ENCODE measurements around the gene GPRC5C. TPM values are rescaled to one million over a fixed set of nuclear protein-coding genes. Genes with fewer than 3 reads are reported as not detected.

GPRC5C gene
- total and polyA plus RNA-seq, 4 donors, result 41.9 to 81.4 (median 66.1) TPM

DNA sequence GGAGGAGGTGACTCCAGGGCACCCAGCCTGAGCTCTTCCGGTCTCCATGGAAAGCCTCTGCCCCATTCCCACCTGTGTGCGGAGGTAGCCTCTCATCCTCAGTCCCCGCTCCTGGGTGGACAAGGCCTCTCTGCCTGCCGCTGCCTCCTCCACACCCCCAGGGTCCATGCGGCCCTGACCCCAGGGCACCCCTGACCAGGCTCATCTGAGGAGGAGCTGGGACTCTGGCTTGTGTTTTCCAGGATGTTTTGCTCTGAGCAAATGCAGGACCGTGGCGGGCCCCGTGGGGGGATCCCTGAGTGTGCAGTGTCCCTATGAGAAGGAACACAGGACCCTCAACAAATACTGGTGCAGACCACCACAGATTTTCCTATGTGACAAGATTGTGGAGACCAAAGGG is 41.4 kb downstream of the GPRC5C start:
- Histone ChIP-seq H3K4me1 (ENCODE audit: control insufficient read depth in 5 of 5, insufficient read depth in 5 of 5, low read length in 5 of 5) (no peaks in the 10 kb centered on the region), H3K9me3 (ENCODE audit: control insufficient read depth in 4 of 4, insufficient read depth in 3 of 4, low read length in 3 of 4) (peaks cover 0 to 6% (median 2%) of the 10 kb centered on the region in 4 donors), H3K4me3 (no peak overlapping the region), H3K36me3 (ENCODE audit: control insufficient read depth in 4 of 4, insufficient read depth in 4 of 4, low read length in 4 of 4) (no peaks in the 10 kb centered on the region), H3K9ac (ENCODE audit: insufficient read depth in 1 of 2, low read length in 2 of 2) (no peak overlapping the region), H3K27ac (ENCODE audit: low read depth in 1 of 2, low read length in 1 of 2) (no peak overlapping the region), H3K27me3 (ENCODE audit: control insufficient read depth in 3 of 3, insufficient read depth in 3 of 3, low read length in 2 of 3) (peaks cover 0 to 7% (median 1%) of the 10 kb centered on the region in 3 donors)
- 87% methylated on average over 8 of the region's 8 CpGs for WGBS, 2 donors
- ATAC-seq (ENCODE audit: insufficient read depth, low FRiP score) (no peak), DNase-seq (no peak)
- no peak for TF ChIP-seq CTCF (IDR thresholded peaks at IDR 0.05; ENCODE audit: control extremely low read depth, extremely low read depth)

DNA sequence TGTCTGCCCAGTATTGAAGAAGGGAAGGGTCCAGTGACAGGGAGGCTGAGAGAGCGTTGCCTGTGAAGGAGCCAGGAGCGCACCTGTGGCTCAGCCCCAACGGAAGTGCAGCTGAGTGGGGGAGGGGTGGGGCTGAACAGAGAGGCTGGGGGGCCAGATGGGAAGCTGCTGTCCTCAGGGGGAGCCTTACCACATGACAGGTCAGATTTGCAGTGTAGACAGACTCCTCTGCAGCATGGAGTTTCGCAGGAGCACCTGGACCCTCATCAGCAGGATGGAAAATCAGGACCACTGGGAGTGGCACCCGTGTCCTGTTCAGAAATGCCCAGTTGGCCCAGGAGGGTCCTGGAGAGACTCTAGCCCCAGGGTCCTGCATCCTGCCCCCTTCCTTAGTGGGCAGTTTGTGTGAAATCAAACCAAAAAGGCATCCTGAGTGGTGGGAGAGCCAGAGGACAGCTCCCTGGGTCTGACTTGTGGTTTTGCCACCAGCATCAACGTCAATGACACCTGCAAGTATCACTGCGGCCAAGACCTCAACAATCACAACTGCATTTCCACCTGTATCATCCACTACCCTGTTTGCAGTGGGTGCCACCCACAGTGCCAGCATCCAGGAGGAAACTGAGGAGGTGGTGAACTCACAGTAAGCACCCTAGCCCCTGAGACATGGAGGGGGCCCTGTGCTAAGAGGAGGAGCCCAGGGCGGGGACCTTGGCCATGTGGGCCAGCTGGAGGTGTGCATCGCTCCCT is 42.3 kb downstream of the GPRC5C start:
- no peak for DNase-seq
- no peak overlapping the region for H3K27ac ChIP-seq (ENCODE audit: low read depth in 1 of 2, low read length in 1 of 2)
- H3K36me3 ChIP-seq (ENCODE audit: control insufficient read depth in 4 of 4, insufficient read depth in 4 of 4, low read length in 4 of 4), result no peaks in the 10 kb centered on the region
- no peak for ATAC-seq (ENCODE audit: insufficient read depth, low FRiP score)
- H3K9ac ChIP-seq (ENCODE audit: insufficient read depth in 1 of 2, low read length in 2 of 2), result no peak overlapping the region
- no peaks in the 10 kb centered on the region for H3K4me1 ChIP-seq (ENCODE audit: control insufficient read depth in 5 of 5, insufficient read depth in 5 of 5, low read length in 5 of 5)
- 76 to 77% methylated on average over 9 of the region's 9 CpGs for whole genome bisulfite sequencing, 2 donors
- H3K27me3 ChIP-seq (ENCODE audit: control insufficient read depth in 3 of 3, insufficient read depth in 3 of 3, low read length in 2 of 3), result peaks cover 3 to 7% (median 3%) of the 10 kb centered on the region in 3 donors
- no peak for TF ChIP-seq CTCF (IDR thresholded peaks at IDR 0.05; ENCODE audit: control extremely low read depth, extremely low read depth)
- H3K4me3 ChIP-seq, result no peak overlapping the region
- peaks cover 0 to 6% (median 2%) of the 10 kb centered on the region in 4 donors for H3K9me3 ChIP-seq (ENCODE audit: control insufficient read depth in 4 of 4, insufficient read depth in 3 of 4, low read length in 3 of 4)

DNA sequence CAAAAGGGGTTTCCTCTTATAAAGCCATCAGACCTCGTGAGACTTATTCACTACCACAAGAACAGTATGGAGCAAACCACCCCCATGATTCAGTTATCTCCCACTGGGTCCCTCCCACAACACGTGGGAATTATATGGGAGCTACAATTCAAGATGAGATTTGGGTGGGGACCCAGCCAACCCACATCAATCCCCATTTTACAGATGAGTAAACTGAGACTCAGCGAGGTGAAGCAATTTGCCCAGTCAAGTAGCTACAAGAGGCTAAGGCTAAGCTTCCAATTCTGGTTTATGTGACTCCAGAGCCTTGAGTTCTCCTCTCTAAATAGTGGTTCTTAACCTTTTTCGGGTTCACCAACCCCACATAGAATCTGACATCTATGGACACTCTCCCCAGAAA is 43.3 kb downstream of the GPRC5C start:
- H3K9me3 ChIP-seq (ENCODE audit: control insufficient read depth in 4 of 4, insufficient read depth in 3 of 4, low read length in 3 of 4), result peaks cover 0 to 6% (median 2%) of the 10 kb centered on the region in 4 donors
- no peak for TF ChIP-seq CTCF (IDR thresholded peaks at IDR 0.05; ENCODE audit: control extremely low read depth, extremely low read depth)
- 87 to 94% methylated on average over 4 of the region's 4 CpGs for WGBS, 2 donors
- H3K27me3 ChIP-seq (ENCODE audit: control insufficient read depth in 3 of 3, insufficient read depth in 3 of 3, low read length in 2 of 3), result peaks cover 3 to 7% (median 3%) of the 10 kb centered on the region in 3 donors
- no peak overlapping the region for H3K27ac ChIP-seq (ENCODE audit: low read depth in 1 of 2, low read length in 1 of 2)
- no peaks in the 10 kb centered on the region for H3K4me1 ChIP-seq (ENCODE audit: control insufficient read depth in 5 of 5, insufficient read depth in 5 of 5, low read length in 5 of 5)
- H3K36me3 ChIP-seq (ENCODE audit: control insufficient read depth in 4 of 4, insufficient read depth in 4 of 4, low read length in 4 of 4), result no peaks in the 10 kb centered on the region
- H3K9ac ChIP-seq (ENCODE audit: insufficient read depth in 1 of 2, low read length in 2 of 2), result no peak overlapping the region
- ATAC-seq (ENCODE audit: insufficient read depth, low FRiP score) (no peak), DNase-seq (no peak)
- H3K4me3 ChIP-seq, result no peak overlapping the region

Measured in lung (tissue), 12 donors.